ENCODE measurements around the gene CHEK1.
A peak's percentile ranks its signal among the peaks of the same experiment; 100 is the strongest.

Gene CHEK1

GRCh38 chr11:125626288-125626950 lies 1.5 kb downstream of the CHEK1 start:
- peak; percentile 93 for DNase-seq (ENCODE audit: low read depth)

- DNase-seq (ENCODE audit: low read depth) = peak; percentile 8
These were observed 2.4 kb downstream of the CHEK1 start for GRCh38 chr11:125627236-125627910.

GRCh38 chr11:125637840-125638239 lies 12.9 kb downstream of the CHEK1 start:
- DNase-seq (ENCODE audit: low read depth) = no peak

- DNase-seq (ENCODE audit: low read depth) = no peak
These were observed 13.4 kb downstream of the CHEK1 start for GRCh38 chr11:125638315-125638714.

GRCh38 chr11:125645871-125646270 lies 20.9 kb downstream of the CHEK1 start:
- DNase-seq (ENCODE audit: low read depth) = no peak

GRCh38 chr11:125649465-125650166 lies 24.7 kb downstream of the CHEK1 start:
- no peak for DNase-seq (ENCODE audit: low read depth)

- no peak for DNase-seq (ENCODE audit: low read depth)
These were observed 37.7 kb downstream of the CHEK1 start for GRCh38 chr11:125662689-125663088.

GRCh38 chr11:125663910-125664309 lies 38.9 kb downstream of the CHEK1 start:
- DNase-seq (ENCODE audit: low read depth) = no peak

- no peak for DNase-seq (ENCODE audit: low read depth)
These were observed 42.2 kb downstream of the CHEK1 start for GRCh38 chr11:125667151-125667550.

GRCh38 chr11:125670172-125670571 lies 45.2 kb downstream of the CHEK1 start:
- DNase-seq (ENCODE audit: low read depth) = no peak

GRCh38 chr11:125671561-125671960 lies 46.6 kb downstream of the CHEK1 start:
- DNase-seq (ENCODE audit: low read depth) = no peak

- DNase-seq (ENCODE audit: low read depth) = no peak
These were observed 49.2 kb downstream of the CHEK1 start for GRCh38 chr11:125674210-125674609.

GRCh38 chr11:125675196-125675595 lies 50.2 kb downstream of the CHEK1 start:
- no peak for DNase-seq (ENCODE audit: low read depth)

- DNase-seq (ENCODE audit: low read depth) = no peak
These were observed 54.4 kb downstream of the CHEK1 start for GRCh38 chr11:125679397-125679796.

- DNase-seq (ENCODE audit: low read depth) = no peak
These were observed 54.9 kb downstream of the CHEK1 start for GRCh38 chr11:125679837-125680236.

- no peak for DNase-seq (ENCODE audit: low read depth)
These were observed 55.8 kb downstream of the CHEK1 start, which contains the start of gene ACRV1 for GRCh38 chr11:125680747-125681146. Gene ACRV1, minus strand, starts transcription at chr11:125680847. Its CDS starts 67 bp downstream, at chr11:125680780.

- DNase-seq (ENCODE audit: low read depth) = no peak
These were observed 60.3 kb downstream of the CHEK1 start for GRCh38 chr11:125685228-125685627.

- no peak for DNase-seq (ENCODE audit: low read depth)
These were observed 63.1 kb downstream of the CHEK1 start for GRCh38 chr11:125688066-125688465.

- DNase-seq (ENCODE audit: low read depth) = no peak
These were observed 63.7 kb downstream of the CHEK1 start for GRCh38 chr11:125688632-125689031.

- DNase-seq (ENCODE audit: low read depth) = no peak
These were observed 64.4 kb downstream of the CHEK1 start for GRCh38 chr11:125689274-125689859.

GRCh38 chr11:125690006-125690405 lies 65.0 kb downstream of the CHEK1 start:
- DNase-seq (ENCODE audit: low read depth) = no peak

- DNase-seq (ENCODE audit: low read depth) = no peak
These were observed 67.9 kb downstream of the CHEK1 start for GRCh38 chr11:125692887-125693286.

- no peak for DNase-seq (ENCODE audit: low read depth)
These were observed 70.0 kb downstream of the CHEK1 start for GRCh38 chr11:125694951-125695350.

All from EH (cell line).